ENCODE measurements around the gene WNT2. TPM values are rescaled to one million over a fixed set of nuclear protein-coding genes. Genes with fewer than 3 reads are reported as not detected.
A peak's percentile ranks its signal among the peaks of the same experiment; 100 is the strongest.

WNT2 gene
- total RNA-seq, 4 donors from 2014 or later: 0.48 to 0.95 (median 0.64) TPM

- TF ChIP-seq, protein P1, sequence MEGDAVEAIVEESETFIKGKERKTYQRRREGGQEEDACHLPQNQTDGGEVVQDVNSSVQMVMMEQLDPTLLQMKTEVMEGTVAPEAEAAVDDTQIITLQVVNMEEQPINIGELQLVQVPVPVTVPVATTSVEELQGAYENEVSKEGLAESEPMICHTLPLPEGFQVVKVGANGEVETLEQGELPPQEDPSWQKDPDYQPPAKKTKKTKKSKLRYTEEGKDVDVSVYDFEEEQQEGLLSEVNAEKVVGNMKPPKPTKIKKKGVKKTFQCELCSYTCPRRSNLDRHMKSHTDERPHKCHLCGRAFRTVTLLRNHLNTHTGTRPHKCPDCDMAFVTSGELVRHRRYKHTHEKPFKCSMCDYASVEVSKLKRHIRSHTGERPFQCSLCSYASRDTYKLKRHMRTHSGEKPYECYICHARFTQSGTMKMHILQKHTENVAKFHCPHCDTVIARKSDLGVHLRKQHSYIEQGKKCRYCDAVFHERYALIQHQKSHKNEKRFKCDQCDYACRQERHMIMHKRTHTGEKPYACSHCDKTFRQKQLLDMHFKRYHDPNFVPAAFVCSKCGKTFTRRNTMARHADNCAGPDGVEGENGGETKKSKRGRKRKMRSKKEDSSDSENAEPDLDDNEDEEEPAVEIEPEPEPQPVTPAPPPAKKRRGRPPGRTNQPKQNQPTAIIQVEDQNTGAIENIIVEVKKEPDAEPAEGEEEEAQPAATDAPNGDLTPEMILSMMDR (IDR thresholded peaks at IDR 0.05): no peak
- no peak for DNase-seq (ENCODE audit: low spot score)
- no peak for ATAC-seq (ENCODE audit: low FRiP score)
Measured at GRCh38 chr7:117270371-117270770, 52.5 kb downstream of the WNT2 start.

DNA sequence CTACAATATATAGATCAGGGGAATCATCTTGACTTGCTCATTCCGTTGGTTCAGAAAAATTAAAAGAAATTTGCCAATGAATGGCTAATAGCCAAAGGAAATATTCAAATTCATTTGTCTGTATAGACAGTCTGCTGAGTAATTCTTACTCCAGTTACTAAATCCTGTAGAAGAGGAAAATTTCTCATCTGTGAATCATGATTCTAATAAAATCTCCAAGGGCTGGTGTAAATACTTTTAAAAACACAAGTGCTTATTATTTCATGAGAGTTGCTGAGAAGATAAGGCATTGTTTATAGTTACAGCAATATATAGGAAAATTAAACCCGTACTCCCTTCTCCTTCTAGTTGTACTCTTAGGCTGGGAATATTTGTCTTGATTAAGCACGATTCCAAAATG, 53.0 kb downstream of the WNT2 start:
- peak; percentile 81 for ATAC-seq (ENCODE audit: low FRiP score)
- no peak for DNase-seq (ENCODE audit: low spot score)
- TF ChIP-seq, protein P1 (IDR thresholded peaks at IDR 0.05): no peak

DNA sequence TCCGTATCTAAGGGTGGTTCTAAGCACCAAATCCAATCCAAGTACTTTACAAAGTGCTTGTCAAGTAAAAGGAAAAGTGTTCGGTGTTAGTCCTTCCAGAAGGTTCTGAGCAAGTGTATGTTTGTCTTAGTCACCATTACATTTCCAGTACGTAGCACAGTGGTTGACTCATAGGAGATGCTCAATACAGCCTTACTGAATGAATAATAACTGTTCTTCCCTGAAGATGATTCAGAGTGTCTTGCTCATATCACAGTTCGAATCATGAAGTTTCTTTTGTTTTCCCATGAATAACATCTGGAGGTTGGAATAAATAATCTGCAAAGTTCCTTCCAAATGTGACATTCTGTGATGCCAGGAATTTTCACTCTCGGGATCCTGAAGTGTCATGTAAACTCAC, 53.4 kb downstream of the WNT2 start:
- ATAC-seq (ENCODE audit: low FRiP score): peak; percentile 95
- no peak for DNase-seq (ENCODE audit: low spot score)
- TF ChIP-seq, protein P1 (IDR thresholded peaks at IDR 0.05): no peak

- ATAC-seq (ENCODE audit: low FRiP score) (no peak), DNase-seq (ENCODE audit: low spot score) (no peak)
- TF ChIP-seq, protein P1 (IDR thresholded peaks at IDR 0.05): no peak
Measured at GRCh38 chr7:117264716-117265115, 58.1 kb downstream of the WNT2 start.

GRCh38 chr7:117262546-117262945, 60.3 kb downstream of the WNT2 start:
- TF ChIP-seq, protein P1 (IDR thresholded peaks at IDR 0.05): no peak
- ATAC-seq (ENCODE audit: low FRiP score): no peak
- DNase-seq (ENCODE audit: low spot score): no peak

GRCh38 chr7:117259615-117260014, 63.2 kb downstream of the WNT2 start:
- DNase-seq (ENCODE audit: low spot score) (no peak), ATAC-seq (ENCODE audit: low FRiP score) (no peak)

GRCh38 chr7:117251687-117252086, 71.2 kb downstream of the WNT2 start:
- ATAC-seq (ENCODE audit: low FRiP score): no peak
- TF ChIP-seq, protein P1 (IDR thresholded peaks at IDR 0.05): no peak
- DNase-seq (ENCODE audit: low spot score): no peak

More at GRCh38 chr7:117259615-117260014, 63.2 kb downstream of the WNT2 start:
- TF ChIP-seq, protein P1 (IDR thresholded peaks at IDR 0.05): no peak
